Natural killer cell (primary cell): Measurements from ENCODE around the gene BPNT1. TPM values are rescaled to one million over a fixed set of nuclear protein-coding genes. Genes with fewer than 3 reads are reported as not detected.
"Not testable (repeated sequence)": the region's sequence is repeated elsewhere in the genome, so short reads cannot be mapped to it uniquely, and the experiment has no call there.

Experiments
- ATAC-seq, 3 donors: fragments of 150-1000 bp in 2 of 3; fragments of 200-7000 bp in 1 of 3; cut with Tn5 transposase; 1 replicate in 1 of 3; 2 replicates in 2 of 3; pipeline ENCODE4 v1.10.0; 2021; ENCODE audit warnings: mild to moderate bottlenecking in 2 of 3, moderate library complexity in 2 of 3
- DNase-seq, 2 donors: peaks; one replicate each; pipeline versions ENCODE4 v3.0.0 to v3.0.0-alpha.2; 2013 to 2021; ENCODE audit warnings: mixed read lengths in 1 of 2
- H3K27ac ChIP-seq: one replicate; pipeline ENCODE4 v1.5.1; 2013; ENCODE audit warnings: mild to moderate bottlenecking, low read length
- H3K27me3 ChIP-seq: one replicate; pipeline ENCODE4 v1.6.1; 2013; ENCODE audit warnings: low read length; ENCODE audit not compliant: control insufficient read depth, insufficient read depth
- H3K36me3 ChIP-seq: one replicate; pipeline ENCODE4 v1.6.1; 2013; ENCODE audit warnings: low read length; ENCODE audit not compliant: control insufficient read depth, insufficient read depth
- H3K4me1 ChIP-seq: one replicate; pipeline ENCODE4 v1.6.1; 2013; ENCODE audit warnings: low read length; ENCODE audit not compliant: control insufficient read depth, insufficient read depth
- H3K4me3 ChIP-seq: one replicate; pipeline ENCODE4 v1.5.1; 2013; ENCODE audit warnings: low read length
- H3K9me3 ChIP-seq: one replicate; pipeline ENCODE4 v1.6.1; 2013; ENCODE audit warnings: low read length; ENCODE audit not compliant: control insufficient read depth, insufficient read depth
- H3K27ac Mint-ChIP-seq, 2 donors: one replicate each; pipeline ENCODE4 v1.8.0; 2022; ENCODE audit warnings: mild to moderate bottlenecking in 2 of 2, mixed read lengths in 2 of 2, moderate library complexity in 1 of 2
- H3K27me3 Mint-ChIP-seq, 2 donors: one replicate each; pipeline ENCODE4 v1.8.0; 2022; ENCODE audit warnings: low read depth in 2 of 2, mixed read lengths in 2 of 2
- H3K36me3 Mint-ChIP-seq: one replicate; pipeline ENCODE4 v1.8.0; 2022; ENCODE audit warnings: mixed read lengths
- H3K4me1 Mint-ChIP-seq, 2 donors: one replicate each; pipeline ENCODE4 v1.8.0; 2022; ENCODE audit warnings: mixed read lengths in 2 of 2
- H3K4me3 Mint-ChIP-seq: one replicate; pipeline ENCODE4 v1.8.0; 2022; ENCODE audit warnings: mild to moderate bottlenecking, moderate library complexity, mixed read lengths
- H3K9me3 Mint-ChIP-seq, 2 donors: one replicate each; pipeline ENCODE4 v1.8.0; 2022; ENCODE audit warnings: mixed read lengths in 2 of 2
- WGBS: methylation state at CpG from one replicate; pipeline ENCODE4 v1.1.7; 2013; ENCODE audit warnings: missing lambda C conversion rate; ENCODE audit not compliant: insufficient coverage; 5-methylcytosine and 5-hydroxymethylcytosine counted together
- intact Hi-C: fragments of 100-400 bp; cut with micrococcal nuclease; formaldehyde crosslinking; loops from one replicate; pipeline ENCODE4 v1.14.2; 2022
- total RNA-seq, 4 donors: library from RNA; stranded (reverse); fragments of 120-200 nt in 1 of 4; gene quantifications; one replicate each; pipeline versions ENCODE4 v1.2.3 to v1.2.4, GENCODE V29; 2013 to 2022
- TF ChIP-seq, protein P1 (sequence below): fragments of 200-600 bp; IDR thresholded peaks from one replicate; pipeline ENCODE4 v1.8.0; 2022; ENCODE audit warnings: antibody characterized with exemption

The BPNT1 gene
- total RNA-seq, 3 donors from 2014 or later (not counting 1 experiment from before 2014, with no cell fraction given), result 8.8 to 11.6 (median 8.9) TPM

DNA sequence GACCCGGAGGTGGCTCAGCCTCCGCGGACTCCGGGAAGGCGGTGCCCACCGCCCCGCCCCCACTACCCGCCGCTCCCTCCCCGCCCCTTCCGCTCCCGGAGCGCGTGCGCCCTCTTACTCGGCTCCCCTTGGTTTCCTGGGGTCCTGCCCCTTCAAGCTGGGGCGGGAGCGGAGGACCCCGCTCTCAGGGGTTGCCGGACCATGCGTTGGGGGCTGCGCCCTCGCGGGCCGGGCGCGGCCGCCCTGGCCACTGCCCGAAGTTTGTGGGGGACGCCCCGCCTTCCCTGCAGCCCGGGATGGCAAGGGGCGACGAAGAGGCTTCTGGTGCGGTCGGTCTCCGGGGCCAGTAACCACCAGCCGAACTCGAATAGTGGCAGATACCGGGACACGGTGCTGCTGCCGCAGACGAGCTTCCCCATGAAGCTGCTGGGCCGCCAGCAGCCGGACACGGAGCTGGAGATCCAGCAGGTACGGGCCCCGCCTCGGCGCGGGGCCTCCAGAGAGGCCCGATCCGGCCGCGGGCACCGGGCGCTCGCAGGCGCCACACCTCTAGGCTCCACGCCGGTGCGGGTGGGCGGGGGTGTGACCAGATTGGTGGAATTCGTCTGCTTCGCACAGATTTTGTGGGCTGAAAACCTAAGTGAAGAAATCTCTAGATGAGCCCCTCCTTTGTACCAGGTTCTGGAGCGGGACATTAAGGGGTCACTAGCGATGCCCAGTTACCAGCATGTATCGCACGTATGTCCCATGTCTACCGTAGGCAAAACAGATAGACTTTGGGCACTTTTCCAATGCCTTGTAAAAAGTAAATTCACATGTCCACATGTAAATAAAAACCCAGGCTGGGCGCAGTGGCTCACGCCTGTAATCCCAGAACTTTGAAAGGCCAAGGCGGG lies 4.7 kb upstream of the BPNT1 start, which contains the start of gene IARS2:
TSS of gene IARS2 (plus strand) at position 117 of the 896 bp plus-strand sequence. CDS start at position 202, 85 bp downstream.
- H3K36me3 Mint-ChIP-seq, result no peaks in the 10 kb centered on the region
- DNase-seq (peak; percentile 88 to 94), ATAC-seq (peak; percentile 83 to 91 (median 85))
- intact Hi-C loops, result no loop called here
- TF ChIP-seq, protein P1, sequence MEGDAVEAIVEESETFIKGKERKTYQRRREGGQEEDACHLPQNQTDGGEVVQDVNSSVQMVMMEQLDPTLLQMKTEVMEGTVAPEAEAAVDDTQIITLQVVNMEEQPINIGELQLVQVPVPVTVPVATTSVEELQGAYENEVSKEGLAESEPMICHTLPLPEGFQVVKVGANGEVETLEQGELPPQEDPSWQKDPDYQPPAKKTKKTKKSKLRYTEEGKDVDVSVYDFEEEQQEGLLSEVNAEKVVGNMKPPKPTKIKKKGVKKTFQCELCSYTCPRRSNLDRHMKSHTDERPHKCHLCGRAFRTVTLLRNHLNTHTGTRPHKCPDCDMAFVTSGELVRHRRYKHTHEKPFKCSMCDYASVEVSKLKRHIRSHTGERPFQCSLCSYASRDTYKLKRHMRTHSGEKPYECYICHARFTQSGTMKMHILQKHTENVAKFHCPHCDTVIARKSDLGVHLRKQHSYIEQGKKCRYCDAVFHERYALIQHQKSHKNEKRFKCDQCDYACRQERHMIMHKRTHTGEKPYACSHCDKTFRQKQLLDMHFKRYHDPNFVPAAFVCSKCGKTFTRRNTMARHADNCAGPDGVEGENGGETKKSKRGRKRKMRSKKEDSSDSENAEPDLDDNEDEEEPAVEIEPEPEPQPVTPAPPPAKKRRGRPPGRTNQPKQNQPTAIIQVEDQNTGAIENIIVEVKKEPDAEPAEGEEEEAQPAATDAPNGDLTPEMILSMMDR, result no peak
- H3K27me3 Mint-ChIP-seq, result no peaks in the 10 kb centered on the region
- WGBS, result 3% methylated on average over 70 of the region's 73 CpGs
- Histone ChIP-seq H3K9me3 (no peaks in the 10 kb centered on the region), H3K4me1 (peaks cover 22% of the 10 kb centered on the region), H3K4me3 (peak within 1 kb of the TSS; percentile 72), H3K27ac (peak within 1 kb of the TSS; percentile 59), H3K27me3 (no peaks in the 10 kb centered on the region), H3K36me3 (peaks cover 9% of the 10 kb centered on the region)
- H3K27ac Mint-ChIP-seq, result peak within 1 kb of the TSS; percentile 34 to 58
- no peaks in the 10 kb centered on the region for H3K9me3 Mint-ChIP-seq
- peak within 1 kb of the TSS; percentile 80 for H3K4me3 Mint-ChIP-seq
- peaks cover 21% of the 10 kb centered on the region in 2 donors for H3K4me1 Mint-ChIP-seq

DNA sequence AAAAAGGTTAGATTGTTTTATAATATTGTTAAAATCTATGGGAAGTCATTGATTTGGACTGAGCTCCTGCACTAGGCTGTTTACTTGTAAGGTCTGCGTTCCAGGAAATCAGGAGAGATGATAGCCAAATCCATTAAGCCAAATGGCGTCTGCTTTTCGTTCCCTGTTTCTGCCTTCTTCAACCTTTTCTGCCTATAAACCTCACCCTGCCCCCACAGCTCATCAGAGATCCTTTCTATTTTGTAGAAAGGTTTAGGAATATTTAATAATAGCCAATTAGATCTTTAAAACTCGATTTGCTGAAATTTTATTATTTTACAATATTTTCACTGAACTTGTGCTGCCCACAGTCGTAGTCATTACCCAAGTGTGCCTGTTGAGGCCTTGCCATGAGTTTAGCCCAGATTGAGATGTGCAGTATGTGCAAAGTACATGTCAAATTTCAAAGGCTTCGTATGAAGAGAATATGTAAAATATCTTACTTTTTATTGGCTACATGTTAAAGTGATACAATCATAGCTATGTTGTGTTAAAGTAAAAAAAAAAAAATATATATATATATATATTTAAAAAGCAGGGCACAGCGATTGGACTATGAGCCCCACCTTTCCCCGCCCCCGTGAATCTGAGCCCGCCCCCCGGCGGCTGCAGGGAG lies 3.9 kb upstream of the BPNT1 start:
- H3K4me3 Mint-ChIP-seq, result peak overlapping the region; percentile 80
- no peaks in the 10 kb centered on the region for H3K9me3 ChIP-seq
- peaks cover 25% of the 10 kb centered on the region for H3K4me1 ChIP-seq
- peaks cover 23 to 29% of the 10 kb centered on the region in 2 donors for H3K4me1 Mint-ChIP-seq
- intact Hi-C loops, result loop anchor here (1.0 kb wide), 1 partner anchor 47 kb away; the partner anchor contains the start of gene EPRS1
- DNase-seq (no peak), ATAC-seq (no peak)
- no peaks in the 10 kb centered on the region for H3K9me3 Mint-ChIP-seq
- TF ChIP-seq, protein P1, result no peak
- peaks cover 5% of the 10 kb centered on the region for H3K36me3 ChIP-seq
- peak overlapping the region; percentile 37 for H3K27ac ChIP-seq
- H3K36me3 Mint-ChIP-seq, result no peaks in the 10 kb centered on the region
- H3K27me3 Mint-ChIP-seq, result no peaks in the 10 kb centered on the region
- H3K4me3 ChIP-seq, result no peak overlapping the region
- 32% methylated on average over 10 of the region's 12 CpGs for WGBS
- H3K27me3 ChIP-seq, result no peaks in the 10 kb centered on the region
- peak overlapping the region; percentile 34 to 58 for H3K27ac Mint-ChIP-seq

DNA sequence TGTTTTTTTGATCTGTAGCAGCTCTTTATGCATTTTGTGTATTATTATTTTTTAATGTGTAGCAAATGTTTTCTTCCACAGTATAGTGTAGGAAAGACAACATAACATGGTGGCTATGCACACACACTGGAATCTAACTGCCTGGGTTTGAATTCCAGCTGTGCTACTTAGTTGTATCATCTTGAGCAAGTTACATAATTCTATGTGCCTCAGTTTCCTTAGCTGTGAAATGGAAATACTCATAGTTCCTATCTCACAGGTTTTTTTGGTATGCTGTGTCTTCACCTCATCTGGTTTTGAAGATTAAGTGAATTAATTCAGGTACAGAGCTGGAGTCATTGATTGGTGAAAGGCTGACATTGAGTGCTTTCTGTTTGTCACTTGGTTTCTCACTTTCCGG lies 3.1 kb upstream of the BPNT1 start:
- H3K4me3 Mint-ChIP-seq, result peak overlapping the region; percentile 80
- ATAC-seq, result no peak
- H3K27ac Mint-ChIP-seq, result peak overlapping the region in 1 of 2 donors; percentile 34

DNA sequence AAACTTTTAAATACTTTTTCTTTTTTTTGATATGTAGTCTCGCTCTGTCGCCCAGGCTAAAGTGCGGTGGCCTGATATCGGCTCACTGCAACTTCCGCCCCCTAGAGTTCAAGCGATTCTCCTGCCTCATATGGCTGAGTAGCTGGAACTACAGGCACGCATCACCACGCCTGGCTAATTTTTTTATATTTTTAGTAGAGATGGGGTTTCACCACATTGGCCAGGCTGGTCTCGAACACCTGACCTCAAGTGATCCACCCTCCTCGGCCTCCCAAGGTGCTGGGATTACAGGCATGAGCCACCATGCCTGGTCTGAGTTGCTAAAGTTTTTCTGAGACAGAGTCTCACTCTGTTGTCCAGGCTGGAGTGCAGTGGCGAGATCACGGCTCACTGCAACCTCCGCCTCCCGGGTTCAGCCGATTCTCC lies 3.3 kb downstream of the BPNT1 start:
- H3K27ac ChIP-seq, H3K9me3 Mint-ChIP-seq, DNase-seq, H3K36me3 ChIP-seq, intact Hi-C loops, H3K4me3 Mint-ChIP-seq, ATAC-seq, H3K4me3 ChIP-seq, H3K27me3 Mint-ChIP-seq, H3K36me3 Mint-ChIP-seq, H3K27me3 ChIP-seq, H3K9me3 ChIP-seq, H3K27ac Mint-ChIP-seq: not testable (repeated sequence)
- peaks cover 10 to 13% of the 10 kb centered on the region in 2 donors for H3K4me1 Mint-ChIP-seq
- WGBS, result 81% methylated on average over 15 of the region's 15 CpGs
- peaks cover 15% of the 10 kb centered on the region for H3K4me1 ChIP-seq

More for the DNA sequence above, 3.1 kb upstream of the BPNT1 start:
- H3K27me3 ChIP-seq, result no peaks in the 10 kb centered on the region
- peaks cover 2% of the 10 kb centered on the region for H3K36me3 ChIP-seq
- no peak overlapping the region for H3K4me3 ChIP-seq
- no peak for DNase-seq
- Mint-ChIP-seq H3K4me1 (peaks cover 18 to 25% of the 10 kb centered on the region in 2 donors), H3K27me3 (no peaks in the 10 kb centered on the region), H3K36me3 (no peaks in the 10 kb centered on the region), H3K9me3 (no peaks in the 10 kb centered on the region)
- WGBS, result 100% methylated on average over 1 of the region's 1 CpG
- no peak overlapping the region for H3K27ac ChIP-seq
- intact Hi-C loops, result loop anchor here (1.0 kb wide), 1 partner anchor 46 kb away; the partner anchor contains the start of gene EPRS1
- no peaks in the 10 kb centered on the region for H3K9me3 ChIP-seq
- peaks cover 31% of the 10 kb centered on the region for H3K4me1 ChIP-seq
- TF ChIP-seq, protein P1, result no peak
